Upper lobe of right lung (tissue), 1 donor: ENCODE data around the gene RNF113B. TPM values are rescaled to one million over a fixed set of nuclear protein-coding genes. Genes with fewer than 3 reads are reported as not detected.
A peak's percentile ranks its signal among the peaks of the same experiment; 100 is the strongest.

Experiments
- ATAC-seq: fragments of 200-7000 bp; cut with Tn5 transposase; one replicate; pipeline ENCODE4 v1.9.1; 2020; ENCODE audit warnings: mild to moderate bottlenecking, moderate library complexity
- DNase-seq: peaks from one replicate; pipeline ENCODE4 v3.0.0-alpha.2; 2020
- H3K27ac ChIP-seq: fragments of 200-600 bp; one replicate; pipeline ENCODE4 v1.8.0; 2022
- H3K27me3 ChIP-seq: fragments of 200-600 bp; one replicate; pipeline ENCODE4 v1.8.0; 2022; ENCODE audit warnings: mild to moderate bottlenecking
- H3K36me3 ChIP-seq: fragments of 200-600 bp; one replicate; pipeline ENCODE4 v1.8.0; 2022
- H3K4me1 ChIP-seq: fragments of 200-600 bp; one replicate; pipeline ENCODE4 v1.8.0; 2022
- H3K4me3 ChIP-seq: fragments of 200-600 bp; one replicate; pipeline ENCODE4 v1.8.0; 2022; ENCODE audit warnings: mild to moderate bottlenecking
- H3K9me3 ChIP-seq: fragments of 200-600 bp; one replicate; pipeline ENCODE4 v1.8.0; 2022
- CTCF ChIP-seq: fragments of 200-600 bp; IDR thresholded peaks from one replicate; pipeline ENCODE4 v1.8.0; 2022; ENCODE audit warnings: antibody characterized with exemption
- intact Hi-C: fragments of 100-400 bp; cut with DNase I; formaldehyde crosslinking; loops from one replicate; pipeline ENCODE4 v1.11.0; 2022
- total RNA-seq: library from RNA; stranded (reverse); fragmentation: NEBNext Ultra II Directional; extraction: Animal tissue kit (Norgen Biotek cat#: 25700); gene quantifications from one replicate; pipeline ENCODE4 v1.2.1, GENCODE V29; 2021
- donor health status: DM: no; HTN: yes; CAD: no; lungs with severe emphysema.

RNF113B gene
- total RNA-seq, 1 donor from 2014 or later = not detected

- no peaks in the 10 kb centered on the region for H3K36me3 ChIP-seq
- peaks cover 14% of the 10 kb centered on the region for H3K4me1 ChIP-seq
- H3K4me3 ChIP-seq = no peak overlapping the region
- no peaks in the 10 kb centered on the region for H3K27me3 ChIP-seq
- no peak overlapping the region for H3K27ac ChIP-seq
- DNase-seq (no peak), ATAC-seq (peak; percentile 43)
- no peaks in the 10 kb centered on the region for H3K9me3 ChIP-seq
- intact Hi-C loops = no loop called here
- TF ChIP-seq CTCF = no peak
Observed at GRCh38 chr13:98188544-98189166, 11.6 kb upstream of the RNF113B start.

GRCh38 chr13:98187965-98188261 lies 10.8 kb upstream of the RNF113B start:
- H3K4me1 ChIP-seq = peaks cover 14% of the 10 kb centered on the region
- no peak overlapping the region for H3K4me3 ChIP-seq
- no peak for TF ChIP-seq CTCF
- no peaks in the 10 kb centered on the region for H3K27me3 ChIP-seq
- no peaks in the 10 kb centered on the region for H3K9me3 ChIP-seq
- H3K27ac ChIP-seq = no peak overlapping the region
- intact Hi-C loops = no loop called here
- no peak for DNase-seq
- ATAC-seq = no peak
- H3K36me3 ChIP-seq = no peaks in the 10 kb centered on the region

GRCh38 chr13:98187155-98187964 lies 10.3 kb upstream of the RNF113B start:
- TF ChIP-seq CTCF = no peak
- DNase-seq = no peak
- Histone ChIP-seq H3K4me3 (no peak overlapping the region), H3K4me1 (peaks cover 14% of the 10 kb centered on the region), H3K36me3 (no peaks in the 10 kb centered on the region), H3K9me3 (no peaks in the 10 kb centered on the region), H3K27ac (no peak overlapping the region), H3K27me3 (no peaks in the 10 kb centered on the region)
- intact Hi-C loops = no loop called here
- no peak for ATAC-seq

- no peaks in the 10 kb centered on the region for H3K9me3 ChIP-seq
- DNase-seq (no peak), ATAC-seq (no peak)
- no peaks in the 10 kb centered on the region for H3K36me3 ChIP-seq
- H3K27me3 ChIP-seq = no peaks in the 10 kb centered on the region
- H3K27ac ChIP-seq = no peak overlapping the region
- H3K4me3 ChIP-seq = no peak overlapping the region
- H3K4me1 ChIP-seq = peaks cover 6% of the 10 kb centered on the region
- intact Hi-C loops = no loop called here
- no peak for TF ChIP-seq CTCF
Observed at GRCh38 chr13:98184792-98185191, 7.7 kb upstream of the RNF113B start.

- Histone ChIP-seq H3K27me3 (no peaks in the 10 kb centered on the region), H3K4me3 (no peak overlapping the region), H3K9me3 (no peaks in the 10 kb centered on the region), H3K36me3 (no peaks in the 10 kb centered on the region), H3K27ac (no peak overlapping the region), H3K4me1 (peaks cover 2% of the 10 kb centered on the region)
- intact Hi-C loops = no loop called here
- TF ChIP-seq CTCF = no peak
- ATAC-seq (no peak), DNase-seq (no peak)
Observed at GRCh38 chr13:98182589-98182988, 5.5 kb upstream of the RNF113B start.
